RKO (cell line): ENCODE measurements around the gene LHX4.

Experiments
- DNase-seq: peaks from one replicate; pipeline ENCODE4 v3.0.0-alpha.2; 2016; ENCODE audit warnings: low spot score

The LHX4 gene

GRCh38 chr1:180229483-180230415 lies at the start of gene LHX4:
TSS of gene LHX4 (plus strand) at chr1:180230264. CDS start at chr1:180230530, 266 bp downstream.
- peak; percentile 78 for DNase-seq

- peak; percentile 30 for DNase-seq
Observed at GRCh38 chr1:180181048-180181447, 49.0 kb upstream of the LHX4 start.

GRCh38 chr1:180181996-180182642 lies 47.9 kb upstream of the LHX4 start:
- DNase-seq: no peak

- DNase-seq: no peak
Observed at GRCh38 chr1:180182643-180183311, 47.3 kb upstream of the LHX4 start.

GRCh38 chr1:180183426-180183825 lies 46.6 kb upstream of the LHX4 start:
- DNase-seq: no peak

- no peak for DNase-seq
Observed at GRCh38 chr1:180184041-180184440, 46.0 kb upstream of the LHX4 start.

- no peak for DNase-seq
Observed at GRCh38 chr1:180185281-180185680, 44.8 kb upstream of the LHX4 start.

- DNase-seq: no peak
Observed at GRCh38 chr1:180185971-180186645, 44.0 kb upstream of the LHX4 start.

- DNase-seq: no peak
Observed at GRCh38 chr1:180186831-180187230, 43.2 kb upstream of the LHX4 start.

GRCh38 chr1:180187626-180188025 lies 42.4 kb upstream of the LHX4 start:
- DNase-seq: no peak

GRCh38 chr1:180188091-180188506 lies 42.0 kb upstream of the LHX4 start:
- peak; percentile 70 for DNase-seq

- no peak for DNase-seq
Observed at GRCh38 chr1:180188684-180189175, 41.3 kb upstream of the LHX4 start.

GRCh38 chr1:180190091-180190490 lies 40.0 kb upstream of the LHX4 start:
- DNase-seq: no peak

- DNase-seq: no peak
Observed at GRCh38 chr1:180192172-180192571, 37.9 kb upstream of the LHX4 start.

- no peak for DNase-seq
Observed at GRCh38 chr1:180193141-180194047, 36.7 kb upstream of the LHX4 start.

- DNase-seq: no peak
Observed at GRCh38 chr1:180194048-180194425, 36.0 kb upstream of the LHX4 start.

GRCh38 chr1:180194546-180195207 lies 35.4 kb upstream of the LHX4 start:
- DNase-seq: no peak

- DNase-seq: no peak
Observed at GRCh38 chr1:180195401-180195800, 34.7 kb upstream of the LHX4 start.

- DNase-seq: no peak
Observed at GRCh38 chr1:180195916-180196315, 34.1 kb upstream of the LHX4 start.

- DNase-seq: no peak
Observed at GRCh38 chr1:180196436-180197003, 33.5 kb upstream of the LHX4 start.
